Ishikawa (cell line): ENCODE measurements around the gene SRPK1.

Experiments used
- CEBPB ChIP-seq: IDR thresholded peaks from 2 replicates; pipeline ENCODE4 v1.6.1; 2012
- CREB1 ChIP-seq: IDR thresholded peaks from 2 replicates; pipeline ENCODE4 v1.6.1; 2012; ENCODE audit warnings: low read depth
- EGR1 ChIP-seq: IDR thresholded peaks from 2 replicates; pipeline ENCODE4 v1.6.1; 2012
- EP300 ChIP-seq: IDR thresholded peaks from 2 replicates; pipeline ENCODE4 v1.6.1; 2012; ENCODE audit warnings: borderline replicate concordance
- FOXM1 ChIP-seq: IDR thresholded peaks from 2 replicates; pipeline ENCODE4 v1.6.1; 2012; ENCODE audit warnings: low read depth, borderline replicate concordance
- NFIC ChIP-seq: IDR thresholded peaks from 2 replicates; pipeline ENCODE4 v1.6.1; 2012
- RAD21 ChIP-seq: IDR thresholded peaks from 2 replicates; pipeline ENCODE4 v1.6.1; 2012; ENCODE audit warnings: low read depth
- TAF1 ChIP-seq: IDR thresholded peaks from 2 replicates; pipeline ENCODE4 v1.6.1; 2012; ENCODE audit warnings: low read depth, mild to moderate bottlenecking
- TCF12 ChIP-seq: IDR thresholded peaks from 2 replicates; pipeline ENCODE4 v1.6.1; 2012; ENCODE audit warnings: low read depth
- TEAD4 ChIP-seq: IDR thresholded peaks from 2 replicates; pipeline ENCODE4 v1.6.1; 2012
- YY1 ChIP-seq: IDR thresholded peaks from 2 replicates; pipeline ENCODE4 v1.6.1; 2012; ENCODE audit warnings: low read depth
- ZBTB7A ChIP-seq: IDR thresholded peaks from 2 replicates; pipeline ENCODE4 v1.6.1; 2012; ENCODE audit warnings: low read depth
- TF ChIP-seq, protein P1 (sequence below): IDR thresholded peaks from 2 replicates; pipeline ENCODE4 v1.6.1; 2012; ENCODE audit warnings: low read depth, mild to moderate bottlenecking
- TF ChIP-seq, protein P2 (sequence below): IDR thresholded peaks from 2 replicates; pipeline ENCODE4 v1.6.1; 2012
- TF ChIP-seq, protein P3 (sequence below): IDR thresholded peaks from 2 replicates; pipeline ENCODE4 v1.6.1; 2012

Gene SRPK1

DNA sequence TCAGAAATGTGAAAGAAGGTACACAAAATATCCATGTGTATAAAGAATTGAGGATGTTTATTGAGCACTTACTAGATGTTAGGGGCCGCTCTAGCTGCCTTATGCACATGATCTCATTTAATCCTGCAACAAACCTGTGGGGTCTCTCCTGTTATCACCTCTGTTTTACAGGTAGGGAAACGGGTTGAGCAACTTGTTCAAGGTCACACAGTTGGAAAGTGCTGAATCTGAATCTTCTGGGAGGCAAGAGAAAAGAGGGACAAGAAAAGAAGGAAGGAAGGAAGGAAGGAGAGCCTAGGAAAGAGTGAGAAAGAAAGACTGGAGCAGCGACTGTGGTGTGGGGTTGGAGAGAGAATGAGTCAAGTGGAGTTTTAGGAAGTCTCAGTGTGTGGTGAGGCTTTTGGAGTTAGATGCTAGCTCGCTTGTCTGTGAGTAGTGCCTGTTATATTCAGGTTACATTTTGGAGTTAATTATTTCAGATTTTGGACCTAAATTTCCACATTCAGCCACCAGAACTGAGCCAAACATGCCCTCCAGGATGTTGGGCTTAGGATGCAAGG, 132.4 kb downstream of the SRPK1 start:
- TF ChIP-seq ZBTB7A, result no peak

DNA sequence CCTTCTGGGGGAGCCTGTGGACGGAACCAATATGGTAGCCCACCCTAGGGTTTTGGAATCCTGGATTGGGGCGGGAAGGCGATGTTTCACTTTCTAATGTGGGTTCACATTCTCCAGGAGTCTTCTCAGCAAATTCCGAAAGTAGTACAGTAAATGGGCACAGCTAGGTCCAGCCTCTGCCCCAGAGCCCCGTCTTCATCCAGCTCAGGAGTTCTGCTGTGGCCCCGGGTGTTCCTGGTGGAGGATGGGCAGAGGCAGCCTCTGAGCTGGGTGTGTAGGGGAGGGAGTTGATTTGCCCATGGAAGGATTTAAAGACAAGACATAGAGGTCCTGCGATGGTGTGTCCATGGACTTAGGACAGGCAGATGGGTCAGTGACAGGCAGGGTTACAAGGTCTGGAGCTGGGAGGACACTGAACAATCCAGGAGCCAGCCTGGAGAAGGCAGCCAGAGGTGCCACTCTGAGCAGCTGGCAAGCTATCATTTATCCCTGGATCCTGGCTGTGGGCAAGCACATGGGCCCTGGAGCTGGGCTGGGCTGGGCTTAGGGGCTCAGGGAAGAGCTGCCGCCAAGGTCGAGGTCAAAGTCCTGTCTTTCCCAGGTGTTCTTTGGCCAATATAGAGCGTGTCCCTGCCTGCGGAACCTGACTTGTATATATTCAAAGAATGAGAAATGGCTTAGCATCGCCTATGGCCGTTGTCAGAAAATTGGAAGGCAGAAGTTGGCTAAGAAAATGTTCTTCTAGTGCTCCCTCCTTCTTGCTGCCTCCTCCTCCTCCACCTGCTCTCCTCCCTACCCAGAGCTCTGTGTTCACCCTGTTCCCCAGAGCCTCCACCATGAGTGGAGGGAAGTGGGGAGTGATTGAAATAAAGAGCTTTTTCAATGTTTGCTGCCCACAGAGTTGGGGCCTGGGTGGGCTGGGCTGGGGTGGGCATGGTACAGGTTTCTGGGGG, 133.4 kb downstream of the SRPK1 start:
- TF ChIP-seq EGR1 (no peak), ZBTB7A (no peak), EP300 (no peak), CREB1 (no peak), TCF12 (no peak), YY1 (no peak), TAF1 (no peak), CEBPB (no peak), TEAD4 (no peak), NFIC (no peak), FOXM1 (no peak), RAD21 (no peak)
- TF ChIP-seq, protein P1, sequence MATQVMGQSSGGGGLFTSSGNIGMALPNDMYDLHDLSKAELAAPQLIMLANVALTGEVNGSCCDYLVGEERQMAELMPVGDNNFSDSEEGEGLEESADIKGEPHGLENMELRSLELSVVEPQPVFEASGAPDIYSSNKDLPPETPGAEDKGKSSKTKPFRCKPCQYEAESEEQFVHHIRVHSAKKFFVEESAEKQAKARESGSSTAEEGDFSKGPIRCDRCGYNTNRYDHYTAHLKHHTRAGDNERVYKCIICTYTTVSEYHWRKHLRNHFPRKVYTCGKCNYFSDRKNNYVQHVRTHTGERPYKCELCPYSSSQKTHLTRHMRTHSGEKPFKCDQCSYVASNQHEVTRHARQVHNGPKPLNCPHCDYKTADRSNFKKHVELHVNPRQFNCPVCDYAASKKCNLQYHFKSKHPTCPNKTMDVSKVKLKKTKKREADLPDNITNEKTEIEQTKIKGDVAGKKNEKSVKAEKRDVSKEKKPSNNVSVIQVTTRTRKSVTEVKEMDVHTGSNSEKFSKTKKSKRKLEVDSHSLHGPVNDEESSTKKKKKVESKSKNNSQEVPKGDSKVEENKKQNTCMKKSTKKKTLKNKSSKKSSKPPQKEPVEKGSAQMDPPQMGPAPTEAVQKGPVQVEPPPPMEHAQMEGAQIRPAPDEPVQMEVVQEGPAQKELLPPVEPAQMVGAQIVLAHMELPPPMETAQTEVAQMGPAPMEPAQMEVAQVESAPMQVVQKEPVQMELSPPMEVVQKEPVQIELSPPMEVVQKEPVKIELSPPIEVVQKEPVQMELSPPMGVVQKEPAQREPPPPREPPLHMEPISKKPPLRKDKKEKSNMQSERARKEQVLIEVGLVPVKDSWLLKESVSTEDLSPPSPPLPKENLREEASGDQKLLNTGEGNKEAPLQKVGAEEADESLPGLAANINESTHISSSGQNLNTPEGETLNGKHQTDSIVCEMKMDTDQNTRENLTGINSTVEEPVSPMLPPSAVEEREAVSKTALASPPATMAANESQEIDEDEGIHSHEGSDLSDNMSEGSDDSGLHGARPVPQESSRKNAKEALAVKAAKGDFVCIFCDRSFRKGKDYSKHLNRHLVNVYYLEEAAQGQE, result no peak
- TF ChIP-seq, protein P2, sequence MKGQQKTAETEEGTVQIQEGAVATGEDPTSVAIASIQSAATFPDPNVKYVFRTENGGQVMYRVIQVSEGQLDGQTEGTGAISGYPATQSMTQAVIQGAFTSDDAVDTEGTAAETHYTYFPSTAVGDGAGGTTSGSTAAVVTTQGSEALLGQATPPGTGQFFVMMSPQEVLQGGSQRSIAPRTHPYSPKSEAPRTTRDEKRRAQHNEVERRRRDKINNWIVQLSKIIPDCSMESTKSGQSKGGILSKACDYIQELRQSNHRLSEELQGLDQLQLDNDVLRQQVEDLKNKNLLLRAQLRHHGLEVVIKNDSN, result no peak
- TF ChIP-seq, protein P3, sequence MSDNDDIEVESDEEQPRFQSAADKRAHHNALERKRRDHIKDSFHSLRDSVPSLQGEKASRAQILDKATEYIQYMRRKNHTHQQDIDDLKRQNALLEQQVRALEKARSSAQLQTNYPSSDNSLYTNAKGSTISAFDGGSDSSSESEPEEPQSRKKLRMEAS, result no peak

DNA sequence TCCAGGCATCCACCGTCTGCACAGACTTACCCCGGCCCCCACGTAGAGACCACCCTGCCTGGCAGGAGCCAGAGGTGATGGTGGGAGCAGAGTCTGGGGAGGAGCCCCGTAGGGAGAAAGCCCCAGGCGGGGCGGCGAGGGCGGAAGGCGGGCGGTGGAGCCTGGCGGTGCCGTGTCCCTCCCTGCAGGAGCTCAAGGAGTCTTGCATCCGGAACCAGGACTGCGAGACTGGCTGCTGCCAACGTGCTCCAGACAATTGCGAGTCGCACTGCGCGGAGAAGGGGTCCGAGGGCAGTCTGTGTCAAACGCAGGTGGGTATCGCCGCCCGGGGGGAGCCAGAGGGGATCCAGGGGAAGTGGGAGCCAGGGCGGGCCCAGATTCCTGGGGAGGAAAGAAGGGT, 134.1 kb downstream of the SRPK1 start:
- TF ChIP-seq, protein P1, result no peak
- TF ChIP-seq NFIC (no peak), YY1 (no peak), CEBPB (no peak), TAF1 (no peak), EP300 (no peak), FOXM1 (no peak), TEAD4 (no peak), RAD21 (no peak)
- TF ChIP-seq, protein P3, result no peak

DNA sequence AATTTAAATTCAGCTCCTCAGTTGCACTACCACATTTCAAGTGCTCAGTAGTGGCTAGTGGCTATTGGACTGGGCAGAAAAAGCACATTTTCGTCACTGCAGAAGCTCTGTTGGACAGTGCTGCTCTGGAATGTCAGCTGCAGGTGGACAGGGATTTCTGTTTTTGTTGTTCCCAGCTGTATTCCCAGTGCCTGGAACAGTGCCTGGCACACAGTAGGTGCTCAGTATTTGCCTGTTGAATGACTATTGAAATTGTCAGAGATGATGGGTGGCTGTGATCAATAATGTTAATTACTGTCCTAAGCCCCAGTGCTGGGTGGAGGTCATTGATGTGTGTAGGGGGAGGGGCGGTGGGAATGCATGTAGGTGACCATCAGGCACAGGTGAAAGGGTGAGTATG, 134.6 kb downstream of the SRPK1 start:
- no peak for TF ChIP-seq FOXM1
- no peak for TF ChIP-seq CREB1
- TF ChIP-seq, protein P3, result no peak
- TF ChIP-seq, protein P1, result no peak
- no peak for TF ChIP-seq EGR1
- no peak for TF ChIP-seq NFIC
- TF ChIP-seq, protein P2, result no peak
- no peak for TF ChIP-seq TCF12
- no peak for TF ChIP-seq CEBPB
- no peak for TF ChIP-seq RAD21
- no peak for TF ChIP-seq YY1
